Type B pancreatic cell (in vitro differentiated cells): ENCODE data around the gene AUP1. TPM values are rescaled to one million over a fixed set of nuclear protein-coding genes. Genes with fewer than 3 reads are reported as not detected.

Experiments
- DNase-seq: peaks from one replicate; pipeline ENCODE4 v3.0.0; 2021; ENCODE audit warnings: mixed read lengths; ENCODE audit not compliant: unreplicated experiment; ENCODE audit errors: extremely low spot score
- H3K27ac Mint-ChIP-seq: 2 replicates; pipeline ENCODE4 v1.8.0; 2021; ENCODE audit warnings: mild to moderate bottlenecking, mixed read lengths
- H3K27me3 Mint-ChIP-seq: 2 replicates; pipeline ENCODE4 v1.8.0; 2021; ENCODE audit warnings: mixed read lengths
- H3K36me3 Mint-ChIP-seq: 2 replicates; pipeline ENCODE4 v1.8.0; 2021; ENCODE audit warnings: mixed read lengths
- H3K4me1 Mint-ChIP-seq: one replicate; pipeline ENCODE4 v1.8.0; 2021; ENCODE audit warnings: mixed read lengths; ENCODE audit not compliant: unreplicated experiment
- H3K4me3 Mint-ChIP-seq: 2 replicates; pipeline ENCODE4 v1.8.0; 2021; ENCODE audit warnings: mild to moderate bottlenecking, mixed read lengths
- H3K9me3 Mint-ChIP-seq: 2 replicates; pipeline ENCODE4 v1.8.0; 2021; ENCODE audit warnings: mixed read lengths
- total RNA-seq: library from RNA; stranded (reverse); gene quantifications from 2 replicates; pipeline ENCODE4 v1.2.1, GENCODE V29; 2021; ENCODE audit warnings: low replicate concordance
- TF ChIP-seq, protein P1 (sequence below): fragments of 200-600 bp; sonication (generic); conservative IDR thresholded peaks from 2 replicates; pipeline ENCODE4 v1.5.0; 2021; ENCODE audit warnings: antibody characterized with exemption, mild to moderate bottlenecking

AUP1 gene
- total RNA-seq, 1 donor from 2014 or later: 122 TPM

DNA sequence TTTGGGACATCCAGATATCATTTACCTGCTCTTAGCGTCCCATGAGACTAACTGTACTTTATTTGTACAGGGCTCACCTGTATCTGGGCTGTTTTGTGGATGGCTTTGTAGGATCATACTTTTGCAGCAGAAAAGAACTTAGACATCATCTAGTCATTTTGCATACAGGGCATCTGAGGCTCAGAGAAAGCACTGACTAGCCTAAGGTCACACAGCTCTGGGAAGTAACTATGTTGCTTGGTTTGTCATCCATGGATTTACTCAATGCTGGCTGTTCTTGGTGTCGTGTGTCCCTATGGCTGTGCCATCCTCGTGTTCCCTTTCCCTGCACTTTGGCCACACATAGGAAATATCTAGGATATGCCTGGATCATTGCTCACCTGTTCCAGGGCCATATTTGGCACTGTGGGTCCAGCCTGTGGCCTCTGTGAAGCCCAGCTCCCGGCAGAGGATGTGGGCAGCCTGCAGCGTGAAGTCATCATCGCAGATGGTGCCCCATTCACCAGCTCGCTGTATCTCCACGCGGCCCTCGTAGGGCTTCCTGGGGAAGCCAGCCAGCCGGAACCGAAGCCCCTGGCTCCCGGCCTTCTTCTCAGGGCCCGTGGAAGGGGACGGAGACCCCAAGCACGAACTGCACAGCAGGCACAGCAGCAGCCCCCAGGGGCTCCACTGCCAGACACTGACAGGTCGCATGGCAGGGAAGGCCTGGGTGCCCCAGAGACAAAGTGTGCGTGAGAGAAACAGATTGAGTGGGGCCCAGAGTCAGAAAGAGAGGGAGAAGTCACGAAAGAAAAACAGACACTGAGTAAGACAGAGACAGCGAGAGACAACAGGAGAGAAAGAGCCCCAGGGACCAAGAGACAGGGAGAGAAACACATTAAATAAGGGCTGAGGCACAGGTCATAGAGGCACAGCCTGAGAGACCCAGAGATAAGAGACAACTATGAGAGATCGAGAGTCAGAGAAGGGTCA lies 22.7 kb upstream of the AUP1 start:
- Mint-ChIP-seq H3K27me3 (peaks cover 47% of the 10 kb centered on the region), H3K27ac (peak overlapping the region; percentile 70), H3K4me3 (peak overlapping the region; percentile 95), H3K4me1 (peaks cover 20% of the 10 kb centered on the region), H3K36me3 (no peaks in the 10 kb centered on the region), H3K9me3 (no peaks in the 10 kb centered on the region)
- DNase-seq: no peak
- TF ChIP-seq, protein P1, sequence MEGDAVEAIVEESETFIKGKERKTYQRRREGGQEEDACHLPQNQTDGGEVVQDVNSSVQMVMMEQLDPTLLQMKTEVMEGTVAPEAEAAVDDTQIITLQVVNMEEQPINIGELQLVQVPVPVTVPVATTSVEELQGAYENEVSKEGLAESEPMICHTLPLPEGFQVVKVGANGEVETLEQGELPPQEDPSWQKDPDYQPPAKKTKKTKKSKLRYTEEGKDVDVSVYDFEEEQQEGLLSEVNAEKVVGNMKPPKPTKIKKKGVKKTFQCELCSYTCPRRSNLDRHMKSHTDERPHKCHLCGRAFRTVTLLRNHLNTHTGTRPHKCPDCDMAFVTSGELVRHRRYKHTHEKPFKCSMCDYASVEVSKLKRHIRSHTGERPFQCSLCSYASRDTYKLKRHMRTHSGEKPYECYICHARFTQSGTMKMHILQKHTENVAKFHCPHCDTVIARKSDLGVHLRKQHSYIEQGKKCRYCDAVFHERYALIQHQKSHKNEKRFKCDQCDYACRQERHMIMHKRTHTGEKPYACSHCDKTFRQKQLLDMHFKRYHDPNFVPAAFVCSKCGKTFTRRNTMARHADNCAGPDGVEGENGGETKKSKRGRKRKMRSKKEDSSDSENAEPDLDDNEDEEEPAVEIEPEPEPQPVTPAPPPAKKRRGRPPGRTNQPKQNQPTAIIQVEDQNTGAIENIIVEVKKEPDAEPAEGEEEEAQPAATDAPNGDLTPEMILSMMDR: no peak

DNA sequence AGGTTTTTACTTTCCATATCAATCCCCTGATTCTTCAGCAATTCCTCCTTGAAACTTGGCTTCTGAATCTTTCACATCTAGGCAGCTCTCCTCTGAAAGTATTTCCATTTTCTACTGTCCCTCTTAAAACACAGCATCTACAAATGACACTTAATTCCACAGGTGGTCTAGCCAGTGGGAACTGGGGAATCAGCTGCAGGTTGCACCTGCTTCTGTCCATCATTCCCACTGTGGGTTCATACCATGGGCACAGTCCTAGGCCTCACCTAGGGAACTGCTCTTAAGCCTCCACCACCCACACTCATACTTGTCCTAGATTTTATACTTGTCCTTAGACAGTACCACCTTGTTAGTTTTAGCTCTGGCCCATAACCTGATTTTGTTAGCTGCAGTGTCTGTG lies 22.0 kb upstream of the AUP1 start:
- H3K36me3 Mint-ChIP-seq: no peaks in the 10 kb centered on the region
- H3K4me1 Mint-ChIP-seq: peaks cover 20% of the 10 kb centered on the region
- TF ChIP-seq, protein P1: no peak
- H3K27ac Mint-ChIP-seq: no peak overlapping the region
- H3K27me3 Mint-ChIP-seq: peaks cover 42% of the 10 kb centered on the region
- no peaks in the 10 kb centered on the region for H3K9me3 Mint-ChIP-seq
- H3K4me3 Mint-ChIP-seq: peak overlapping the region; percentile 37
- DNase-seq: no peak

DNA sequence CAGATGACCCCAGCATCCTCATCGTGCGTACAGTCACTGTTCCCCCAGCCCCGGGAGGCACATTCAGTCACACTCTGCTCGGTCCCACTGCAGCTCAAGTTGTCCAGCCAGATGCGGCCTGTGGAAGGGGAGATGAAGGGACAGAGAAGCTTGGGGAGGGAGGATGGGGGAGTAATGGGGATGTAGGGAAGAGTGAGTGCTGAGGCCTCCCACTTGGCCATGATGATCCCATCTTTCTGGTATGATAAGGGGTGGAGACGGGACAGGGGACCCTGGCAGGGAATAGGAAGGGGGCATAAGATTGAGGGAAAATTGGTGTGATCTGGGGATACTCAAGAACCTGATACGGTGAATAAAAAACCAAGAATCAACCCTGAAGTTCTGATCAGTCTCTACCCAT lies 20.7 kb upstream of the AUP1 start:
- Mint-ChIP-seq H3K27ac (no peak overlapping the region), H3K27me3 (peaks cover 35% of the 10 kb centered on the region), H3K4me1 (peaks cover 20% of the 10 kb centered on the region), H3K36me3 (no peaks in the 10 kb centered on the region), H3K9me3 (no peaks in the 10 kb centered on the region), H3K4me3 (peak overlapping the region; percentile 83)
- no peak for DNase-seq
- TF ChIP-seq, protein P1: no peak

DNA sequence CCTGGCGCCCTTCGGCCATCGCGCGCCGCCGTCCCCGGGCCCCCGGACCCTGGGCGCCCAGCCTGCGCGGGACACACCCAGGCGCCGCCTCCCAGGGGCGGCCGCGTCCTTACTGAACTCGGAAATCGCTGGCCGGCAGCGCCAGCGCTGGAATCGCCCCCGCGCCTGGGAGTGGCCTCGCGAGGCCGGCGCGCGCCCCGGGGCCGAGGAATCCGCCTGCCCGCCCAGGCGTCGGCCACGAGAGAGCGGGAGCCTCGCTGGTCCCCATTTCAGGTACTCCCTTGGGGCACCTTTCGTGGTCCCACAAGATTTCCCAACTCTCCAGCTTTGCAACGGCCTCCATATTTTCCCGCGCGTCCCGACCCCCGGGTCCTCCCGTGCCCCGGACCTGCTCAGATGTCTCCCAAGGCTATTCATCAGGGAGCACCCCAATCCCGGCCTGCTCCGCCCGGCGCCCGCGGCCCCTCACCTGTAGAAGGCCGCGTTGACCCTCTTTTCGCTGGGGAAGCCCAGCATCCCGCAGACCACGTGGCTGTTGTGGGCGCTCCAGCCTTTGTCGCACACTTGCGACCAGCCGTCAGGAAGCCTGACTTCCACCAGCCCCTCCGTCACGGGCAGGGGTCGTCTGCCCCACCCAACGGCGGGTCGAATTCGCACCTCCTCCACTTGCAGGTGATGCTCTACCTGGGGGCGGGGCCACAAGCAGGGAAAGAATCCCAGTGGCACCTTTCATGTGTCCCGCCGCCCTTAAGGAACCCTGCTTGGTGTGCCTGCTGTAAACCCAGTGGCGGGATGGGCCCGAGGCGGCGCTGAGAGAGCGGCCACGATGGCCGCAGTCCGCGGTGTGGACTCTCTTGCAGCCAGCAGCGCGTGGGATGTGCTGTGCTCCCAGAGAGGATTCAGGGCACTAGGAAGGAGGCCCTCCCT lies 19.7 kb upstream of the AUP1 start:
- DNase-seq: no peak
- Mint-ChIP-seq H3K36me3 (no peaks in the 10 kb centered on the region), H3K27ac (peak overlapping the region; percentile 69), H3K9me3 (no peaks in the 10 kb centered on the region), H3K4me3 (peak overlapping the region; percentile 83), H3K4me1 (peaks cover 20% of the 10 kb centered on the region), H3K27me3 (peaks cover 30% of the 10 kb centered on the region)
- TF ChIP-seq, protein P1: no peak

DNA sequence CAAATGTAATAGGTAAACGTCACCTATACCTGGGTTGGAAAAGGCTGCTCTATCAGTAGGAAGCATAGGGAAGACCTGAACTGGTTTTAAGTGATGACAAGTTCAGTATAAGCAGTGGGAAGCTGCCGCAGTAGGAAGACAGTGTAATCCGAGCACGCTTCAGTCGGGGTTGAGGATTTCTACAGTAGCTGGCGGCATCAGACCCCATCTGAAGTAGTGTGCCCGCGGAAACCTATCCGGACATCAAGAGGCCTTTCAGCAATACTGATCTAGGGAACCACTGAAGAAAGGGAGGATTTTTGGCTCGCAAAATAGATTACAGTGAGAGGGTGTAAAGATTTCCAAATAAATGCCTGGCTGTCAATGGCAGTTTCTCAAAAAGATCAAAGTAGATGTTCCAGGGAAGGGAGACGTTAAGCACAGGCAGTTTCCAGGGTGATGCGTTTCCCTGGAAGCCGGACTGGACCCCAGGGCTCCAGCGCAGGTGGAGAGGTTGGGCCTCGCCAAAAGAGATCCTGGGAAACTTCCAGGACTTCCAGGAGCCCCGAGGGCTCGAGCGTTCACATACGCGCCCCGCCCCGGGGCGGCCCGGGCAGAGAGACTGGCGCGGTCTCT lies 18.9 kb upstream of the AUP1 start:
- H3K4me3 Mint-ChIP-seq: peak overlapping the region; percentile 92
- H3K36me3 Mint-ChIP-seq: no peaks in the 10 kb centered on the region
- H3K9me3 Mint-ChIP-seq: no peaks in the 10 kb centered on the region
- TF ChIP-seq, protein P1: no peak
- DNase-seq: no peak
- H3K27ac Mint-ChIP-seq: peak overlapping the region; percentile 86
- peaks cover 26% of the 10 kb centered on the region for H3K27me3 Mint-ChIP-seq
- H3K4me1 Mint-ChIP-seq: peaks cover 20% of the 10 kb centered on the region
